Activated T-helper 1 cell treated with anti-CD3 and anti-CD28 coated beads, Interleukin-12 subunit alpha, Interleukin-12 subunit beta, Interleukin-2, Interleukin-4 antibody, amounts not matched to agents 30 ng/mL and 10 ng/mL and 1 ng/mL, durations not matched to agents 14 hours and 24 hours and 36 hours (primary cell): ENCODE data around the gene CIROP. TPM values are rescaled to one million over a fixed set of nuclear protein-coding genes. Genes with fewer than 3 reads are reported as not detected.

Experiments
- DNase-seq: peaks from one replicate; pipeline ENCODE4 v3.0.0; 2021; ENCODE audit warnings: low spot score
- H3K27ac Mint-ChIP-seq: one replicate; pipeline ENCODE4 v1.8.0; 2021; ENCODE audit warnings: mild to moderate bottlenecking, mixed read lengths
- H3K27me3 Mint-ChIP-seq: one replicate; pipeline ENCODE4 v1.8.0; 2022; ENCODE audit warnings: mild to moderate bottlenecking, moderate library complexity, mixed read lengths; ENCODE audit not compliant: insufficient read depth
- H3K36me3 Mint-ChIP-seq: one replicate; pipeline ENCODE4 v1.8.0; 2021; ENCODE audit warnings: low read depth, mixed read lengths
- H3K4me1 Mint-ChIP-seq: one replicate; pipeline ENCODE4 v1.8.0; 2021; ENCODE audit warnings: low read depth, mixed read lengths
- H3K4me3 Mint-ChIP-seq: one replicate; pipeline ENCODE4 v1.8.0; 2021; ENCODE audit warnings: mild to moderate bottlenecking, moderate library complexity, mixed read lengths
- H3K9me3 Mint-ChIP-seq: one replicate; pipeline ENCODE4 v1.8.0; 2021; ENCODE audit warnings: mixed read lengths
- intact Hi-C: fragments of 100-400 bp; cut with micrococcal nuclease; formaldehyde crosslinking; loops from one replicate; pipeline ENCODE4 v1.15.1; 2024
- total RNA-seq: library from RNA; stranded (reverse); gene quantifications from 2 replicates; pipeline ENCODE4 v1.2.3, GENCODE V29; 2022

The CIROP gene
- total RNA-seq: not detected in 2 replicates

- Mint-ChIP-seq H3K27ac (no peak within 1 kb of the TSS), H3K4me3 (no peak within 1 kb of the TSS), H3K36me3 (no peaks in the 10 kb centered on the region), H3K9me3 (no peaks in the 10 kb centered on the region), H3K4me1 (no peaks in the 10 kb centered on the region), H3K27me3 (peaks cover 17% of the 10 kb centered on the region)
- intact Hi-C loops: no loop called here
- DNase-seq: no peak
Measured at GRCh38 chr14:23104591-23105347, at the start of gene CIROP. CIROP (minus strand) TSS chr14:23104989; CDS start chr14:23104920, 69 bp downstream.

GRCh38 chr14:23153851-23154796, 49.3 kb upstream of the CIROP start:
- H3K36me3 Mint-ChIP-seq: no peaks in the 10 kb centered on the region
- DNase-seq: no peak
- intact Hi-C loops: no loop called here
- no peak overlapping the region for H3K27ac Mint-ChIP-seq
- no peak overlapping the region for H3K4me3 Mint-ChIP-seq
- H3K4me1 Mint-ChIP-seq: no peaks in the 10 kb centered on the region
- no peaks in the 10 kb centered on the region for H3K9me3 Mint-ChIP-seq
- peaks cover 7% of the 10 kb centered on the region for H3K27me3 Mint-ChIP-seq

- Mint-ChIP-seq H3K4me1 (no peaks in the 10 kb centered on the region), H3K27me3 (peaks cover 7% of the 10 kb centered on the region), H3K4me3 (no peak overlapping the region), H3K27ac (no peak overlapping the region), H3K9me3 (no peaks in the 10 kb centered on the region), H3K36me3 (no peaks in the 10 kb centered on the region)
- DNase-seq: no peak
- intact Hi-C loops: no loop called here
Measured at GRCh38 chr14:23151342-23151741, 46.6 kb upstream of the CIROP start.

GRCh38 chr14:23149745-23150144, 45.0 kb upstream of the CIROP start:
- Mint-ChIP-seq H3K36me3 (no peaks in the 10 kb centered on the region), H3K4me3 (no peak overlapping the region), H3K27me3 (peaks cover 9% of the 10 kb centered on the region), H3K27ac (no peak overlapping the region), H3K9me3 (no peaks in the 10 kb centered on the region), H3K4me1 (no peaks in the 10 kb centered on the region)
- intact Hi-C loops: no loop called here
- DNase-seq: no peak

DNA sequence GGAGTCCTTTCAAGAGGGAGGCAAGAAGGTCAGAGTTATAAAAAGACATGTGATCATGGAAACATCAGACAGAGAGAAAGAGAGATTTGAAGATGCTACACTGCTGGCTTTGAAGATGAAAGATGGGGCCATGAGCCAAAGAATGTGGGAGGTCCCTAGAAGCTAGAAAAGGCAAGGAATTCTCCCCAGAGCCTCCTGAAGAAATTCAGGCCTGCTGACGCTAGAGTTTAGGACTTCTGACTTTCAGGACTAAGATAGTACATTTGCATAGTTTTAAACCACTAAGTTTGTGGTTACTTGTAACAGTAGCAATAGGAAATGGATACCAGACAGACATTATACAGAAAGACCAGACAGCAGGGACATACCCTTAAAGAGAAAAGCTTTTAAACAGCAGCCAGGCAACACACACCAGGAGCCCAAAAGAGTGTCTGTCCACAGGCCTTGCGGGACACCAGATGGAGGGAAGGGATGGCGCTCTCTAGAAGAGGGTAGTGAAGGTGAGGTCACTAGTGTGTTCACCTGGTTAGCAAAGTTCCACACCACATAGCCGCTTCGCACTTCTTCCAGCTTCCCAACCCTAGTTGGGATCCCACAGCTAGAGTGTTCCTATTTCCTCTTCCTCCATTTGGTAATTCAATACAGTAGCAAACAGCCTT, 43.9 kb upstream of the CIROP start:
- DNase-seq: no peak
- Mint-ChIP-seq H3K4me3 (no peak overlapping the region), H3K4me1 (no peaks in the 10 kb centered on the region), H3K36me3 (no peaks in the 10 kb centered on the region), H3K27me3 (peaks cover 11% of the 10 kb centered on the region), H3K27ac (no peak overlapping the region), H3K9me3 (no peaks in the 10 kb centered on the region)
- intact Hi-C loops: no loop called here

DNA sequence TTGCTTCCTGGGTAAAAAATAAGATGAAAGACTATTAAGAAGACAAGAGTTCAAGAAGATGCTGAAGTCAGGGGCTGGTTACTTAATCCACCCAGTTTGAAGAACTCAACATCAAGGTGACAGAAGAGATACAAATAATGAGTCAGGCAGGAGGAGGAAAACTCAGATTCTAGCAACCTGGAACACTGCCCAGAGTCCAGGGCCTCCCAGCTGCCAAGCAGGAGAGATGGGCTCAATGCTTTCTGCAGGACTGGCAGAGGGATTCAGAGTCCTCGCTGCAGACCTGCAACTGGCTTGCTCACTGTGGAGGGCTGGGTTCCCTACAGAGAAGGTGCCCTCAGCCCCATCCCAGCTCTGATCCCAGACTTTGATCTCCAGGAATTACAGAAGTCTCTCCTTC, 42.9 kb upstream of the CIROP start:
- Mint-ChIP-seq H3K27me3 (peaks cover 14% of the 10 kb centered on the region), H3K9me3 (no peaks in the 10 kb centered on the region), H3K36me3 (no peaks in the 10 kb centered on the region)

DNA sequence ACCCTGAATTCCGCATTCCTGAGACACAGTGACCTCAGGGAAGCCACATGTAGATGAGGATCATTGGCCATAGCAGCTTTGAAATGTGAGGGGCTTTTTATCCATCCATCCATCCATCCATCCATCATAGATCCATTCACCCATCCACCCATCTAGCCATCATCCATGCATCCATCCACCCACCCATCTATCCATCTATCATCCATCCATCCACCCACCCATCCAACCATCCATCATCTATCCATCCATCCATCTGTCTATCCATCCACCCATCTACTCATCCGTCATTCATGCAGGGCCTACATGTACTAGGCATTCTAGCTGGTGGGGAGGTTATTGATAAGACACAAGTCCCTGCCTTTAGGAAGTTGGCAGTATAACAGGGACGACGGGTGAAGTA, 42.2 kb upstream of the CIROP start:
- intact Hi-C loops: no loop called here
- no peaks in the 10 kb centered on the region for H3K9me3 Mint-ChIP-seq
- no peak for DNase-seq

More for the DNA sequence above, 42.9 kb upstream of the CIROP start:
- intact Hi-C loops: no loop called here
- Mint-ChIP-seq H3K4me3 (no peak overlapping the region), H3K27ac (no peak overlapping the region), H3K4me1 (no peaks in the 10 kb centered on the region)
- no peak for DNase-seq

GRCh38 chr14:23146351-23146910, 41.6 kb upstream of the CIROP start:
- no peaks in the 10 kb centered on the region for H3K36me3 Mint-ChIP-seq
- no peaks in the 10 kb centered on the region for H3K9me3 Mint-ChIP-seq
- intact Hi-C loops: no loop called here
- no peak for DNase-seq
- no peak overlapping the region for H3K4me3 Mint-ChIP-seq
- peaks cover 14% of the 10 kb centered on the region for H3K27me3 Mint-ChIP-seq
- no peaks in the 10 kb centered on the region for H3K4me1 Mint-ChIP-seq
- H3K27ac Mint-ChIP-seq: no peak overlapping the region

More for the DNA sequence above, 42.2 kb upstream of the CIROP start:
- Mint-ChIP-seq H3K27ac (no peak overlapping the region), H3K4me3 (no peak overlapping the region), H3K36me3 (no peaks in the 10 kb centered on the region), H3K4me1 (no peaks in the 10 kb centered on the region), H3K27me3 (peaks cover 14% of the 10 kb centered on the region)

DNA sequence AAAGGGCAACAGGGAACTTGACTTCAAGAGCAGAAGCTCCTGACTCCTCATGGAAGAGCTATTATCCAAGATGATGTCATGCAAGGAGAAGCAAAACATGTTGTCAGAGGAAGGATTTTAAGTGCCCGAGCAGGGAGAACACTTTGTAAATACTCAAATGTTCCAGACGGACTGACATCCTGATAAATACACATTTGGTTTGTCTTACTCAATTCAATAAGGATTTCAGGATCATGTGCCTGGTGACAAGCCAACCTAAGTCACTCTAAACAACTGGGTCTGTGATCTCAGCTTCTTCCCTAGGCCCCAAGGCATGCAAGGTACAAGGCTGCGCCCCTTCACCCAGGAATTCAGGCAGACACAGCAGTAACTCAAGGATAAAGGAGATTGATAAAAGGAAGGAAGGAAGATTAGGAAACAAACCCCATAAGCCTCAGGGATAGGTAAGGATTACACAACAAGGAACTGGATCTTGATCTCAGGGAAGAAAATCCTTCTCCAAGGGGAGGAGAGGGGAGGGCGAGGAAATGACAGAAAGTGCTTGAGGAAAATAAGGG, 41.1 kb upstream of the CIROP start:
- Mint-ChIP-seq H3K36me3 (no peaks in the 10 kb centered on the region), H3K9me3 (no peaks in the 10 kb centered on the region), H3K4me3 (no peak overlapping the region), H3K4me1 (no peaks in the 10 kb centered on the region), H3K27me3 (peaks cover 14% of the 10 kb centered on the region), H3K27ac (no peak overlapping the region)
- DNase-seq: no peak
- intact Hi-C loops: no loop called here

DNA sequence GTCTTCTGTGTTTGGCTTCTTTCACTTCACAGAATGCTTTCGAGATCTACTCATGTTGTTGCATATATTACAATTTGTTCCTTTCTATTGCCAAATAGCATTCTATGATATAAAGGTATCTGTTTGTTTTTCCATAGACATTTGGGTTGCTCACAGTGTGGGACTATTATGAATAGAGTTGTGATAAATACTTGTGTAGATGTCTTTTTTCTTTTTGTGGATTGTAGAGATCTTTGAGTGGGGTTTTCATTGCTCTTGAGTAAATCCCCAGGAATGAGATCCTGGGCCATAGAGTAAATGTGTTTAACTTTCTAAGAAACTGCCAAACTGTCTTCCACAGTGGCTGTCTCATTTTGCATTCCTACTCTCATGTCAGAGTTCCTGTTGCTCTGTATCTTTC, 39.1 kb upstream of the CIROP start:
- no peak overlapping the region for H3K27ac Mint-ChIP-seq
- intact Hi-C loops: no loop called here
- H3K27me3 Mint-ChIP-seq: peaks cover 16% of the 10 kb centered on the region
- H3K36me3 Mint-ChIP-seq: no peaks in the 10 kb centered on the region
- no peaks in the 10 kb centered on the region for H3K4me1 Mint-ChIP-seq
- no peak overlapping the region for H3K4me3 Mint-ChIP-seq
- no peak for DNase-seq
- H3K9me3 Mint-ChIP-seq: no peaks in the 10 kb centered on the region

DNA sequence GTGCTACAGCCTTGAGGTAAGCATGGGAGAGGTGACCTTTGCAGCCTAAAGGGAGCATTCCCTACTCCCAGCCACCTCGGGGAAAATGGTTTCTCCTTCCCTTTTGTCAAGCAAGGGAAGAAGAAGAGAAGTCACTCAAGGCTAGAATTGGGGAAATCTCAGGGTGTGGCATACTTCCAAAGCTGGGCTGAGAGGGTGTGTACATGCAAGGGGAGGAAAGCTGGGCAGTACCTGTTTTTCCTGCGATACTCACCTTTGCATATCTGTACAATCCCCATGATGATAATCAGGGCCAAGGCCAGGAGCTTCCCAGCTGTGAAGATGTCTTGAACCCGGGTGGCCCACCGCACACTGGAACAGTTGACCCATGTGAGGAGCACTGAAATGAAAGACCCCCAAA, 38.0 kb upstream of the CIROP start:
- Mint-ChIP-seq H3K4me3 (no peak overlapping the region), H3K36me3 (no peaks in the 10 kb centered on the region), H3K27me3 (peaks cover 14% of the 10 kb centered on the region), H3K9me3 (no peaks in the 10 kb centered on the region), H3K4me1 (no peaks in the 10 kb centered on the region), H3K27ac (no peak overlapping the region)
- DNase-seq: no peak
- intact Hi-C loops: no loop called here

- Mint-ChIP-seq H3K27ac (no peak overlapping the region), H3K36me3 (no peaks in the 10 kb centered on the region)
Measured at GRCh38 chr14:23141706-23142444, 37.1 kb upstream of the CIROP start.

More at GRCh38 chr14:23141706-23142444, 37.1 kb upstream of the CIROP start:
- Mint-ChIP-seq H3K9me3 (no peaks in the 10 kb centered on the region), H3K4me1 (no peaks in the 10 kb centered on the region), H3K4me3 (no peak overlapping the region), H3K27me3 (peaks cover 14% of the 10 kb centered on the region)
- DNase-seq: no peak
- intact Hi-C loops: no loop called here
